Prostate gland (tissue), 2 donors: ENCODE data around the gene BUB3.

Experiments
- POLR2A ChIP-seq: fragments of 450-650 bp; IDR thresholded peaks from one replicate; pipeline ENCODE4 v1.6.1; 2016; ENCODE audit warnings: antibody characterized with exemption, mild to moderate bottlenecking
- TF ChIP-seq, protein P1 (sequence below), 4 experiments: fragments of 200-600 bp in 2 of 4; fragments of 450-650 bp in 2 of 4; sonication (generic) in 2 of 4; IDR thresholded peaks; 1 replicate in 3 of 4; 2 replicates in 1 of 4; pipeline ENCODE4 v1.5.1; 2016 to 2019; ENCODE audit warnings: antibody characterized with exemption in 4 of 4, mild to moderate bottlenecking in 2 of 4, moderate library complexity in 2 of 4

DNA sequence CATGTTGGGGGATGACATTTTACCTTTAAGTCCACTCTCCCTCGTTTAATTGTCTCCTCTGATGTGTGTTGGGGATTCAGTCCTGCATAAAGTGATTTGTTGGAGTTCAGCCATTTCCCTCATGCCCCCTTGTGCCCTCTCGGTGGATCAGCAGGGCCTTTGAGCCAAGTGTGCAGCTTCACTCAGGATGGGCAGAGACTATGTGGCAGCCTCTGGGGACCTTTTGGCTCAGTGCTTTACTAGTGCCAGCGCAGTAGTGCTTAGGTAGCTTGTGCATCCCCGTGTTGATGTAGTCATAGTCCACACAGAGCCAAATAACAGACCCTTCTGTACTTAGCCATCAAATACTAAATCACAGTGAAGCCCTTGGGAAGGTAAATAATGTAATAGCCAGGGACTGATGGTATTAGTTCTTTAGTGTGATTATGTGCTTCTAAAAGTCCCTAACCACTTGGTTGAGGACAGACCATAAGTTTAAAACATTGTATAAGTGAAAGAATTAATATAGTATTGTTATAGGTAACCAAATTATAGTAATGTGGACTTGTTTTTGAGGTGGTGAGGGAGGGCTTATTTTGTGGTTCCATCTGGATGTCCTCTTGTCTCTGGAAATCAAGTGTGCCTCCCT lies 11.4 kb downstream of the BUB3 start:
- TF ChIP-seq, protein P1, sequence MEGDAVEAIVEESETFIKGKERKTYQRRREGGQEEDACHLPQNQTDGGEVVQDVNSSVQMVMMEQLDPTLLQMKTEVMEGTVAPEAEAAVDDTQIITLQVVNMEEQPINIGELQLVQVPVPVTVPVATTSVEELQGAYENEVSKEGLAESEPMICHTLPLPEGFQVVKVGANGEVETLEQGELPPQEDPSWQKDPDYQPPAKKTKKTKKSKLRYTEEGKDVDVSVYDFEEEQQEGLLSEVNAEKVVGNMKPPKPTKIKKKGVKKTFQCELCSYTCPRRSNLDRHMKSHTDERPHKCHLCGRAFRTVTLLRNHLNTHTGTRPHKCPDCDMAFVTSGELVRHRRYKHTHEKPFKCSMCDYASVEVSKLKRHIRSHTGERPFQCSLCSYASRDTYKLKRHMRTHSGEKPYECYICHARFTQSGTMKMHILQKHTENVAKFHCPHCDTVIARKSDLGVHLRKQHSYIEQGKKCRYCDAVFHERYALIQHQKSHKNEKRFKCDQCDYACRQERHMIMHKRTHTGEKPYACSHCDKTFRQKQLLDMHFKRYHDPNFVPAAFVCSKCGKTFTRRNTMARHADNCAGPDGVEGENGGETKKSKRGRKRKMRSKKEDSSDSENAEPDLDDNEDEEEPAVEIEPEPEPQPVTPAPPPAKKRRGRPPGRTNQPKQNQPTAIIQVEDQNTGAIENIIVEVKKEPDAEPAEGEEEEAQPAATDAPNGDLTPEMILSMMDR (IDR thresholded peaks at IDR 0.05) = no peak
- no peak for TF ChIP-seq POLR2A
